HepG2 (cell line): ENCODE data around the gene ATAD2B. TPM values are rescaled to one million over a fixed set of nuclear protein-coding genes. Genes with fewer than 3 reads are reported as not detected.

ENCODE experiments used
- ATAC-seq: fragments of 200-7000 bp; cut with Tn5 transposase; 3 replicates; pipeline ENCODE4 v1.9.1; 2020; ENCODE audit warnings: mild to moderate bottlenecking, moderate library complexity
- BruUV-seq: library from RNA; stranded (reverse); fragments of 400-500 nt; replicated peaks from 2 replicates; lab custom pipeline; 2021; lab: Mats Ljungman, UMichigan
- CTCF ChIA-PET: fragments of 300-600 bp; formaldehyde crosslinking; extraction: SDS; loops from one replicate; lab custom pipeline; 2021; ENCODE audit warnings: low total read pairs, inconsistent platforms, low intra/inter-chr PET ratio; lab: Yijun Ruan, JAX
- POLR2A ChIA-PET: fragments of 350-600 bp; sonication (Branson Sonifier 250); formaldehyde crosslinking; loops from one replicate; lab custom pipeline; 2020; ENCODE audit warnings: antibody characterized with exemption, inconsistent platforms; lab: Yijun Ruan, JAX
- DNase-seq: peaks from one replicate; pipeline ENCODE4 v3.0.0-alpha.2; 2015; ENCODE audit warnings: low spot score
- FAIRE-seq: peaks from 3 replicates; lab custom pipeline; 2011; peaks lifted over from hg19 to GRCh38; lab: Jason Lieb, UNC
- H2AFZ ChIP-seq: one replicate; pipeline ENCODE4 v1.6.1; 2011; ENCODE audit warnings: low read length, inconsistent platforms
- H3K27ac ChIP-seq: fragments of 300-600 bp; 3 replicates; pipeline ENCODE4 v1.8.0; 2011; ENCODE audit warnings: mixed run types, mild to moderate bottlenecking, mixed read lengths, low read length, inconsistent platforms; ENCODE audit not compliant: insufficient read depth; ENCODE audit errors: extremely low read length
- H3K27me3 ChIP-seq, 2 experiments: fragments of 200-600 bp in 1 of 2; 2 replicates in 1 of 2; 3 replicates in 1 of 2; pipeline versions ENCODE4 v1.6.0 to v1.8.0; 2011; ENCODE audit warnings: low read length in 2 of 2, mild to moderate bottlenecking in 2 of 2, moderate library complexity in 2 of 2, inconsistent platforms in 1 of 2; ENCODE audit not compliant: insufficient read depth in 2 of 2, control insufficient read depth in 1 of 2
- H3K36me3 ChIP-seq, 2 experiments: fragments of 200-600 bp in 1 of 2; replicated peaks in 1 of 2; 2 replicates in 1 of 2; 3 replicates in 1 of 2; pipeline versions ENCODE4 v1.5.1 to v1.8.0; 2011; ENCODE audit warnings: low read length in 2 of 2, inconsistent platforms in 1 of 2; ENCODE audit not compliant: insufficient read depth in 2 of 2, control insufficient read depth in 1 of 2
- H3K4me1 ChIP-seq: 2 replicates; pipeline ENCODE4 v1.5.1; 2012; ENCODE audit warnings: low read length, inconsistent platforms; ENCODE audit not compliant: insufficient read depth
- H3K4me2 ChIP-seq: 2 replicates; pipeline ENCODE4 v1.6.0; 2011; ENCODE audit warnings: low read depth, low read length, inconsistent platforms
- H3K4me3 ChIP-seq, 3 experiments: fragments of 200-600 bp in 1 of 3; sonication (generic), shearing (Covaris generic) in 1 of 3; replicated peaks in 1 of 3; 2 replicates each; pipeline ENCODE4 v1.5.1; 2011 to 2016; ENCODE audit warnings: low read length in 3 of 3, inconsistent platforms in 2 of 3, low read depth in 2 of 3, mild to moderate bottlenecking in 2 of 3, control low read depth in 1 of 3, mixed read lengths in 1 of 3; ENCODE audit not compliant: insufficient read depth in 1 of 3
- H3K79me2 ChIP-seq: one replicate; pipeline ENCODE4 v1.6.1; 2011; ENCODE audit warnings: low read length, inconsistent platforms; ENCODE audit not compliant: insufficient read depth
- H3K9ac ChIP-seq: 2 replicates; pipeline ENCODE4 v1.6.0; 2011; ENCODE audit warnings: mild to moderate bottlenecking, low read depth, low read length, inconsistent platforms; ENCODE audit not compliant: insufficient read depth
- H3K9me3 ChIP-seq: 2 replicates; pipeline ENCODE4 v1.5.1; 2012; ENCODE audit warnings: mild to moderate bottlenecking, low read length
- H4K20me1 ChIP-seq: 2 replicates; pipeline ENCODE4 v1.6.0; 2011; ENCODE audit warnings: inconsistent platforms, mild to moderate bottlenecking, low read length, moderate library complexity; ENCODE audit not compliant: insufficient read depth
- PBX3 ChIP-seq: sonication (generic); formaldehyde crosslinking; IDR thresholded peaks from 2 replicates; pipeline ENCODE4 v1.8.1; 2023; ENCODE audit warnings: missing genetic modification reagents, inconsistent platforms, borderline replicate concordance
- RFX5 ChIP-seq: IDR thresholded peaks from 2 replicates; pipeline ENCODE4 v1.6.1; 2011; ENCODE audit warnings: low read depth, low read length, improper control_type of control experiment
- THAP11 ChIP-seq: IDR thresholded peaks from 2 replicates; pipeline ENCODE4 v1.6.1; 2016; ENCODE audit warnings: missing biosample characterization, missing genetic modification reagents
- THRA ChIP-seq: sonication (generic); formaldehyde crosslinking; IDR thresholded peaks from 2 replicates; pipeline ENCODE4 v1.4.0; 2020; ENCODE audit warnings: missing genetic modification reagents, borderline replicate concordance
- ZIK1 ChIP-seq: sonication (generic); formaldehyde crosslinking; IDR thresholded peaks from 2 replicates; pipeline ENCODE4 v1.5.0; 2020; ENCODE audit warnings: mild to moderate bottlenecking, low read depth, missing genetic modification reagents, borderline replicate concordance
- ZNF10 ChIP-seq: sonication (generic); formaldehyde crosslinking; IDR thresholded peaks from 2 replicates; pipeline ENCODE4 v1.4.0; 2020; ENCODE audit warnings: mild to moderate bottlenecking, low read depth, missing genetic modification reagents, borderline replicate concordance
- ZNF768 ChIP-seq: sonication (generic); formaldehyde crosslinking; IDR thresholded peaks from 2 replicates; pipeline ENCODE4 v1.4.0; 2020; ENCODE audit warnings: missing genetic modification reagents
- WGBS: methylation state at CpG from one replicate; pipeline ENCODE4 v1.1.6; 2017; ENCODE audit warnings: low lambda C conversion rate; 5-methylcytosine and 5-hydroxymethylcytosine counted together
- in situ Hi-C: cut with HindIII; loops from 2 replicates; pipeline ENCODE4 v1.10.0; 2017; ENCODE audit warnings: low pct_unique_long_range_greater_than_20kb; ENCODE audit not compliant: extremely low pct_ligation_motif_present
- intact Hi-C: fragments of 100-400 bp; cut with micrococcal nuclease; formaldehyde crosslinking; loops from one replicate; pipeline ENCODE4 v1.10.0; 2022; ENCODE audit not compliant: unreplicated experiment
- polyA plus RNA-seq, 8 experiments: library from polyadenylated mRNA; depleted of rRNA in 3 of 8; stranded (reverse) in 7 of 8; unstranded in 1 of 8; fragments of >200 nt; fragmentation: Illumina TruSeq in 4 of 8; extraction: Trizol in 4 of 8; gene quantifications; 2 replicates each; pipeline versions ENCODE4 v1.2.1 to v1.2.3, GENCODE V29; 2011 to 2016; ENCODE audit warnings: low read depth in 4 of 8, missing spikeins in 1 of 8, mixed read lengths in 1 of 8; ENCODE audit not compliant: insufficient read depth in 1 of 8
- total RNA-seq, 5 experiments: library from RNA; depleted of rRNA; stranded (reverse); fragments of >200 nt; fragmentation: Illumina TruSeq; extraction: Trizol; gene quantifications; 2 replicates each; pipeline ENCODE4 v1.2.3, GENCODE V29; 2016; ENCODE audit warnings: low read depth in 1 of 5

The ATAD2B gene
- total and polyA plus RNA-seq, 2 of the 13 experiments (the other 11 are each of a cell fraction or from before 2014, with no cell fraction given), result 5.3 to 22.2 TPM

GRCh38 chr2:23813438-23813837 lies 113.5 kb downstream of the ATAD2B start:
- ChIA-PET POLR2A (no interaction called here), CTCF (no interaction called here)
- Histone ChIP-seq H3K4me3 (no peak overlapping the region), H3K27me3 (no peaks in the 10 kb centered on the region), H3K27ac (no peak overlapping the region), H4K20me1 (no peaks in the 10 kb centered on the region), H3K4me1 (no peaks in the 10 kb centered on the region), H3K79me2 (no peaks in the 10 kb centered on the region), H2AFZ (no peak overlapping the region), H3K9me3 (no peaks in the 10 kb centered on the region), H3K9ac (no peak overlapping the region), H3K4me2 (no peak overlapping the region), H3K36me3 (peaks cover 2 to 10% of the 10 kb centered on the region in 2 experiments)
- intact Hi-C loops (no loop called here), in situ Hi-C loops (no loop called here)
- WGBS, result 97% methylated on average over 2 of the region's 2 CpGs
- ATAC-seq (no peak), FAIRE-seq (no peak), DNase-seq (no peak)
- BruUV-seq, result no TSS peak
- TF ChIP-seq THAP11 (CRISPR knock-in tag) (no peak), ZNF768 (CRISPR knock-in tag) (no peak), ZIK1 (no peak), THRA (CRISPR knock-in tag) (no peak)

- DNase-seq (no peak), FAIRE-seq (no peak), ATAC-seq (no peak)
- no TSS peak for BruUV-seq
- WGBS, result 96% methylated on average over 1 of the region's 1 CpG
- Histone ChIP-seq H4K20me1 (no peaks in the 10 kb centered on the region), H3K79me2 (no peaks in the 10 kb centered on the region), H2AFZ (no peak overlapping the region), H3K4me2 (no peak overlapping the region), H3K36me3 (peaks cover 2 to 6% of the 10 kb centered on the region in 2 experiments), H3K4me3 (no peak overlapping the region), H3K27ac (no peak overlapping the region), H3K9ac (no peak overlapping the region), H3K27me3 (no peaks in the 10 kb centered on the region), H3K4me1 (no peaks in the 10 kb centered on the region), H3K9me3 (no peaks in the 10 kb centered on the region)
- no peak for TF ChIP-seq ZNF10 (CRISPR knock-in tag)
- TF ChIP-seq RFX5, result no peak
- no peak for TF ChIP-seq PBX3 (CRISPR knock-in tag)
- in situ Hi-C loops, result no loop called here
- intact Hi-C loops, result no loop called here
- ChIA-PET POLR2A (no interaction called here), CTCF (no interaction called here)
Observed at GRCh38 chr2:23809150-23809549, 117.8 kb downstream of the ATAD2B start.
